ENCODE measurements around the gene KCNIP2. TPM values are rescaled to one million over a fixed set of nuclear protein-coding genes. Genes with fewer than 3 reads are reported as not detected.

The KCNIP2 gene
- total RNA-seq, result 1 to 10 TPM in 5 of 6 experiments, under 1 TPM in 1; 0.53 to 1.9 (median 1.1) TPM
- long read RNA-seq, result 0 reads

DNA sequence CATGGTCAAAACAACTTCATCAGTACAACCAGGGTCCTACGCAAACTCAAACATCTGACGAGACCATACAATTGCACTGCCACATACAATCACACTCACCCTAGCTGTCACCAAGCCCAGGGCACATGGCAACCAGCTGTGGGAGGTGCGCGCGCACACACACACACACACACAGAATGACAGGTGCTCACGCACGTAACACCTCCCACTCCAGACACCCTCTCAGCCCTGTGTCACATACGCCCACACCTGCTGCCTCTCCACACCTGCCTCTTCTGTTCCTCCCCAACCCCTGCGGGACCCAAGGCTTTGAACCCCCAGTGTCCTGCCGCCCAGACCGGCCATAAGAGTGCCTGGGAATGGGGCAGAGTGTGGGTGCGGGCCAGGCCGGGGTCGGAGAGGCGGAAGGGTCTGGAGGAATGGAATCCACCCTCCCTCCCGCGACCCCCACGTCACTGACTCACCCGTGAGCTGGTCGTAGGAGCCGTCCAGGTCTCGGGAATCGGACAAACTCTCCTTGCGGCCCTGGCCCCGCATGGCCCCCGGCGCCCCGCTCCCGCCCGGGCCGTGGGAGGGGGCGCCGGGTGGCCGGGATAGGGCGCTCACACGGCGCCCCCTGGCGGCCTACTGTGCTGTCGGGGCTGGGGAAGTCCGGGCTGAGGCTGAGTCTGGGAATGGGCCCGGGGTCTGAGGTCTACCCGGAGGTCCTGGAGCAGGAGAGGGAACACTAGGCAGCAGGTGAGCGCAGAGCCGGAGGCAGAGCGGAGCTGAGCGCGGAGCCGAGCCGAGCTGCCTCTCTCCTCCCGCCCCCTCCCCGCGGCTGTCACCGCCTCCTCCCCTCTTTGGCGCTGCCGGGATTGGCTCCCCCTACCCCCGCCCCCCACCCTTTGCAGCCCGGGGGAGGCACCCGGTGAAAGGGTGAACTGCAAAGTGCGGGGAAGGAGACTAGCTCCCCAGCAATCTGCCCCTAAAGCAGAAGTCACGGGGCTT, at the start of gene KCNIP2:
TSS of gene KCNIP2 (minus strand) at position 769 of the 990 bp plus-strand sequence. CDS start at position 537, 232 bp downstream.
- ATAC-seq, result peak; percentile 2 to 20 (median 10)
- H3K36me3 ChIP-seq, result peaks cover 0 to 5% (median 0%) of the 10 kb centered on the region in 4 donors
- TF ChIP-seq, protein P1, sequence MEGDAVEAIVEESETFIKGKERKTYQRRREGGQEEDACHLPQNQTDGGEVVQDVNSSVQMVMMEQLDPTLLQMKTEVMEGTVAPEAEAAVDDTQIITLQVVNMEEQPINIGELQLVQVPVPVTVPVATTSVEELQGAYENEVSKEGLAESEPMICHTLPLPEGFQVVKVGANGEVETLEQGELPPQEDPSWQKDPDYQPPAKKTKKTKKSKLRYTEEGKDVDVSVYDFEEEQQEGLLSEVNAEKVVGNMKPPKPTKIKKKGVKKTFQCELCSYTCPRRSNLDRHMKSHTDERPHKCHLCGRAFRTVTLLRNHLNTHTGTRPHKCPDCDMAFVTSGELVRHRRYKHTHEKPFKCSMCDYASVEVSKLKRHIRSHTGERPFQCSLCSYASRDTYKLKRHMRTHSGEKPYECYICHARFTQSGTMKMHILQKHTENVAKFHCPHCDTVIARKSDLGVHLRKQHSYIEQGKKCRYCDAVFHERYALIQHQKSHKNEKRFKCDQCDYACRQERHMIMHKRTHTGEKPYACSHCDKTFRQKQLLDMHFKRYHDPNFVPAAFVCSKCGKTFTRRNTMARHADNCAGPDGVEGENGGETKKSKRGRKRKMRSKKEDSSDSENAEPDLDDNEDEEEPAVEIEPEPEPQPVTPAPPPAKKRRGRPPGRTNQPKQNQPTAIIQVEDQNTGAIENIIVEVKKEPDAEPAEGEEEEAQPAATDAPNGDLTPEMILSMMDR (IDR thresholded peaks at IDR 0.05), result peak; percentile 30 to 53 (median 40)
- no peak for TF ChIP-seq POLR2A (IDR thresholded peaks at IDR 0.05)
- WGBS (ENCODE audit: insufficient coverage, low coverage, low lambda C conversion rate, missing lambda C conversion rate), result 55% methylated on average over 10 of the region's 60 CpGs
- peak in 2 of 3 donors; percentile 37 to 59 for DNase-seq
- no peaks in the 10 kb centered on the region for H3K9me3 ChIP-seq
- H3K4me1 ChIP-seq, result peaks cover 0 to 9% (median 2%) of the 10 kb centered on the region in 4 donors
- peak within 1 kb of the TSS in 1 of 3 donors; percentile 36 for H3K4me3 ChIP-seq
- H3K27me3 ChIP-seq, result no peaks in the 10 kb centered on the region
- intact Hi-C loops (cut with DNase I), result loop anchor here in 1 of 2 donors (10.0 kb wide), 1 partner anchor 231 kb away; no protein-coding TSS in a partner anchor
- H3K27ac ChIP-seq, result no peak within 1 kb of the TSS

GRCh38 chr10:101892782-101893391, 49.3 kb upstream of the KCNIP2 start:
- H3K36me3 ChIP-seq, result no peaks in the 10 kb centered on the region
- 88% methylated on average over 4 of the region's 4 CpGs for WGBS (ENCODE audit: insufficient coverage, low coverage, low lambda C conversion rate, missing lambda C conversion rate)
- ATAC-seq (no peak), DNase-seq (no peak)
- H3K9me3 ChIP-seq, result no peaks in the 10 kb centered on the region
- TF ChIP-seq, protein P1 (IDR thresholded peaks at IDR 0.05), result no peak
- no peak for TF ChIP-seq POLR2A (IDR thresholded peaks at IDR 0.05)
- H3K4me1 ChIP-seq, result peaks cover 0 to 19% (median 0%) of the 10 kb centered on the region in 4 donors
- intact Hi-C loops (cut with DNase I), result no loop called here
- no peaks in the 10 kb centered on the region for H3K27me3 ChIP-seq
- no peak overlapping the region for H3K4me3 ChIP-seq
- no peak overlapping the region for H3K27ac ChIP-seq

DNA sequence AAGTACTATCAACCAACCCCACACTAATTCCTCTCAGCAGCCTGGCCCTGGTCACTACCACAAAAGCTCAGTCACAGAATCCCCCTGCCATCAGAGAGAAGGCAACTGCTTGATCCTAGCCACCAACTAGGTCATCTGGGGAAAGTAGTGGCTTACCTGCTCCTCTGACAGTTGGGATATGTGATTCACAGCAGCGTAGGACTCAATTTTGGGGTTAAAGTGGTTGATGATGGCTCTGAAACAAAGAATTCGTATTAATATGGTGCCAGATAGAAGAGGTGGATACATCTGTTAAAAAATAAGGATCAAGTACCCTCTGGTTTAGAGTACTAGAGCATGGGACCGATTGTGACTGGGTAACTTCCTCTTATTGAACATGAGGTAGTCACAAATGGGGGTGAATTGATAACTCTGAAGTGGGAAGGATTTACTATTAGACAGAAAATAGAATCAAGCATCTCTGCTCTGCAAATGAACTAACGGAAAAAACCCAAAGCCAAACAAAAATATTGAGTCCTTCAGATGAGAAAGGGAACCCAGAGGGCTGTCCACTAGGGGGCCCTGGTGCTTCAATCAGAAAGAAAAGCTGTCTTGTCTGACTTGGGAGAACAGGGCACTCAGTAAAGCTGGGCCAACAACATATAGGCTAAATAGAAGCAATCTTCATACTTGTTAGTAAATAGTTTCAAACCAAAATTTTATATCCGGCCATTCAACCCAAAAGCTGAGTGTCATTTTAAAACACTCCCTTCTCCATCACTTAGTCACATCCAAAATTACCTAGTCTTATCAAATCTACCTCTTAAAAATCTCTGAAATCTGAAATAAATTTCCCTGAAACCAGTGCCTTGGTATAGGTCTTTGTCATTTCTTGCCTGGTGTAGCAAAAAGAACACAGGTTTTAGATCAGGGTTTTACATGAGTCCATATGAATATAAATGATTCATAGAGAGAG, 45.9 kb upstream of the KCNIP2 start:
- peak; percentile 63 to 75 (median 72) for DNase-seq
- H3K9me3 ChIP-seq, result no peaks in the 10 kb centered on the region
- no peaks in the 10 kb centered on the region for H3K36me3 ChIP-seq
- H3K4me3 ChIP-seq, result no peak overlapping the region
- H3K27me3 ChIP-seq, result no peaks in the 10 kb centered on the region
- ATAC-seq, result peak; percentile 77 to 86 (median 82)
- 48% methylated on average over 5 of the region's 5 CpGs for WGBS (ENCODE audit: insufficient coverage, low coverage, low lambda C conversion rate, missing lambda C conversion rate)
- no peak for TF ChIP-seq POLR2A (IDR thresholded peaks at IDR 0.05)
- TF ChIP-seq, protein P1 (IDR thresholded peaks at IDR 0.05), result peak; percentile 68 to 84 (median 82)
- intact Hi-C loops (cut with DNase I), result loop anchor here in 1 of 2 donors (10.0 kb wide), 1 partner anchor 115 kb away; no protein-coding TSS in a partner anchor
- H3K4me1 ChIP-seq, result peaks cover 0 to 3% (median 0%) of the 10 kb centered on the region in 4 donors
- H3K27ac ChIP-seq, result no peak overlapping the region

Measured in right lobe of liver (tissue), 6 donors.